Activated CD4-positive, alpha-beta memory T cell treated with anti-CD3 and anti-CD28 coated beads, Interleukin-2, amount 10 ng/mL, durations not matched to agents 7 days and 5 days (primary cell): ENCODE data around the gene ZNF292. TPM values are rescaled to one million over a fixed set of nuclear protein-coding genes. Genes with fewer than 3 reads are reported as not detected.

Source experiments
- CTCF ChIA-PET: fragments of 350-600 bp; sonication (Branson Sonifier 250); formaldehyde crosslinking; loops from one replicate; lab custom pipeline; 2021; ENCODE audit warnings: antibody characterized with exemption, inconsistent platforms; lab: Charles Lee
- POLR2A ChIA-PET: fragments of 350-600 bp; sonication (Branson Sonifier 250); formaldehyde crosslinking; loops from one replicate; lab custom pipeline; 2021; ENCODE audit warnings: antibody characterized with exemption; lab: Charles Lee
- DNase-seq: peaks from one replicate; pipeline ENCODE4 v3.0.0-alpha.2; 2020
- H3K27ac Mint-ChIP-seq: one replicate; pipeline ENCODE4 v1.8.0; 2021; ENCODE audit warnings: mild to moderate bottlenecking, mixed read lengths
- H3K27me3 Mint-ChIP-seq: one replicate; pipeline ENCODE4 v1.8.0; 2021; ENCODE audit warnings: mixed read lengths
- H3K36me3 Mint-ChIP-seq: one replicate; pipeline ENCODE4 v1.8.0; 2021; ENCODE audit warnings: low read depth, mixed read lengths
- H3K4me1 Mint-ChIP-seq: one replicate; pipeline ENCODE4 v1.8.0; 2021; ENCODE audit warnings: mixed read lengths
- H3K4me3 Mint-ChIP-seq: one replicate; pipeline ENCODE4 v1.8.0; 2021; ENCODE audit warnings: mild to moderate bottlenecking, mixed read lengths
- H3K9me3 Mint-ChIP-seq: one replicate; pipeline ENCODE4 v1.8.0; 2021; ENCODE audit warnings: mixed read lengths
- total RNA-seq, 2 experiments: library from RNA; stranded (reverse); gene quantifications; one replicate each; pipeline ENCODE4 v1.2.3, GENCODE V29; 2021

Gene ZNF292
- total RNA-seq, 2 experiments from 2014 or later = 58.8 to 59.3 TPM

DNA sequence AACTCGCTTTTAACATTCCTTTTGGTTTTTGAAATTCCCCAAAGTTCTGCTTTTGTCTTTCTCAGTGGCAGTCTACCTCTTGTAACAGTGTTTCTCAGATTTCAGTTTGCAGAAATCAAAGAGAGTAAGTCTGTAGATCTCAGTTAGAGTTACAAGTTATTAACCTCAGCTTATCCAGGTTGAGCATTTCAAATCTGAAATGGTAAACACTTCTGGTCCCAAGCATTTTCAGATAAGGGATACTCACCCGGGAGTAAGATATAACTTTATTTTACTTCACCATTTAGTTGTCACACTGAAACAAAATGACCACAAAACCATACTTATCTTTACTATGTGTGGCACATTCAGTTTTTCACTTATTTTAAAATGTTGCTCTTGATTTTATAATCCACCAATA is 9.8 kb downstream of the ZNF292 start:
- H3K4me3 Mint-ChIP-seq = no peak overlapping the region
- no peaks in the 10 kb centered on the region for H3K9me3 Mint-ChIP-seq
- H3K4me1 Mint-ChIP-seq = peaks cover 35% of the 10 kb centered on the region
- peaks cover 20% of the 10 kb centered on the region for H3K36me3 Mint-ChIP-seq
- peak overlapping the region; percentile 33 for H3K27ac Mint-ChIP-seq
- CTCF ChIA-PET = interaction anchor here (0.7 to 1.2 kb wide), 2 partner anchors 69 to 1229 kb away, joined by 3 to 4 read pairs; no protein-coding TSS in a partner anchor
- DNase-seq = no peak
- POLR2A ChIA-PET = no interaction called here
- no peaks in the 10 kb centered on the region for H3K27me3 Mint-ChIP-seq

- H3K4me3 Mint-ChIP-seq = no peak overlapping the region
- no peak overlapping the region for H3K27ac Mint-ChIP-seq
These were observed 16.7 kb downstream of the ZNF292 start for GRCh38 chr6:87171938-87172633.

DNA sequence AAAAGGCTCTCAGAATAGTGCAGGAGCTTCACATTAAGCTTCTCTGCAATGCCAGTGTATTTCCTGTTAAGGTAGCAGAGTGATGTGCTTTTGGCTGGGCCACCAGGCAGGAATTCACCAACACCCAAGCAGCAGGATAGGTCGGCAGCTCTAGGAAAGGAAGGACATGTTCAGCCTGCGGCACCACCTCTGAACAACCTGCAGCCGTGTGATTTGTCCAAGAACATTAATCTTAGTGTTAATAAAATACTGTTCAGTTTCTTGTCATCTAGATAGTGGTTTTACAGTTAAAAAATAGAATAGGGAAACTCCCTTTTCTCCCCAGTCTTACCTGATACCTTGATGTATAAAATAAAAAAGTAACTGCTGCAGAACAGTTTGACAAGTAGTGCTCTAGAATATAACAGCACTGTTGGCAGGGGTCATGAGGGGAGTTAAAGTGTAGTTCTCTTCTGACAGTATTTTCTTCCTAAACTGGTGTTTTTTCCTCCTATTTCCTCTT is 18.8 kb downstream of the ZNF292 start:
- no peak overlapping the region for H3K27ac Mint-ChIP-seq
- H3K27me3 Mint-ChIP-seq = no peaks in the 10 kb centered on the region
- peaks cover 7% of the 10 kb centered on the region for H3K9me3 Mint-ChIP-seq
- H3K36me3 Mint-ChIP-seq = peaks cover 42% of the 10 kb centered on the region
- ChIA-PET CTCF (interaction anchor here (0.8 kb wide), 1 partner anchor 35 kb away, joined by 3 read pairs; no protein-coding TSS in a partner anchor), POLR2A (interaction anchor here (1.5 kb wide), 1 partner anchor 12 kb away, joined by 4 read pairs; no protein-coding TSS in a partner anchor)
- no peak for DNase-seq
- peaks cover 42% of the 10 kb centered on the region for H3K4me1 Mint-ChIP-seq
- no peak overlapping the region for H3K4me3 Mint-ChIP-seq

More at GRCh38 chr6:87171938-87172633, 16.7 kb downstream of the ZNF292 start:
- CTCF ChIA-PET = interaction anchor here (0.9 to 1.1 kb wide), 2 partner anchors 13 to 94 kb away, joined by 3 read pairs; no protein-coding TSS in a partner anchor
- Mint-ChIP-seq H3K36me3 (peaks cover 32% of the 10 kb centered on the region), H3K4me1 (peaks cover 30% of the 10 kb centered on the region), H3K27me3 (no peaks in the 10 kb centered on the region), H3K9me3 (peaks cover 3% of the 10 kb centered on the region)
- POLR2A ChIA-PET = interaction anchor here (0.6 to 1.4 kb wide), 2 partner anchors 16 to 400 kb away, joined by 3 to 4 read pairs; partner anchors contain the start of gene ZNF292
- DNase-seq = no peak

DNA sequence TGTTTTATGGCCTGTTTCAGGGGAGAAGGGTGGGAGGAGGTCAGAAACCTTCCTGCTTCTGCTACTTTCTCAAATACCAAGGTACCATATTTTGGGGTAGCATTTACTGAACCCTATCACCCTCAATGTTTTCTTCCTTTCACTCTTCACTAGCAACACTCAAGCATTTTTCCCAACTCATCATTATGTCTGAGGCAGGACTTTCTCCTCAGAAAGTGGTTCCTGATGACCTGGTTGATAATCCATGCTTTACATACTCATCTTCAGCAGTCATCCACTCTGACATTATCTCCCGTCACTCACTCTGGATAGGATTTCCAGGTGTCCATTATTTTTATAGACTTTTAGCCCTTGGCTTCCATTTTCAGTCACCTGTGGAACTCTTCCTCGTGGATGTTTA is 21.1 kb downstream of the ZNF292 start:
- no peak for DNase-seq
- Mint-ChIP-seq H3K27ac (no peak overlapping the region), H3K27me3 (no peaks in the 10 kb centered on the region), H3K36me3 (peaks cover 55% of the 10 kb centered on the region), H3K4me1 (peaks cover 59% of the 10 kb centered on the region), H3K9me3 (peaks cover 7% of the 10 kb centered on the region), H3K4me3 (no peak overlapping the region)
- POLR2A ChIA-PET = interaction anchor here (0.9 kb wide), 1 partner anchor 21 kb away, joined by 3 read pairs; the partner anchor contains the start of gene ZNF292
- CTCF ChIA-PET = no interaction called here

GRCh38 chr6:87180105-87180728 is 24.9 kb downstream of the ZNF292 start:
- Mint-ChIP-seq H3K27me3 (no peaks in the 10 kb centered on the region), H3K27ac (no peak overlapping the region), H3K4me3 (no peak overlapping the region), H3K36me3 (peaks cover 75% of the 10 kb centered on the region), H3K9me3 (peaks cover 7% of the 10 kb centered on the region), H3K4me1 (peaks cover 50% of the 10 kb centered on the region)
- CTCF ChIA-PET = no interaction called here
- no peak for DNase-seq
- POLR2A ChIA-PET = interaction anchor here (1.1 kb wide), 1 partner anchor 13 kb away, joined by 3 read pairs; no protein-coding TSS in a partner anchor

DNA sequence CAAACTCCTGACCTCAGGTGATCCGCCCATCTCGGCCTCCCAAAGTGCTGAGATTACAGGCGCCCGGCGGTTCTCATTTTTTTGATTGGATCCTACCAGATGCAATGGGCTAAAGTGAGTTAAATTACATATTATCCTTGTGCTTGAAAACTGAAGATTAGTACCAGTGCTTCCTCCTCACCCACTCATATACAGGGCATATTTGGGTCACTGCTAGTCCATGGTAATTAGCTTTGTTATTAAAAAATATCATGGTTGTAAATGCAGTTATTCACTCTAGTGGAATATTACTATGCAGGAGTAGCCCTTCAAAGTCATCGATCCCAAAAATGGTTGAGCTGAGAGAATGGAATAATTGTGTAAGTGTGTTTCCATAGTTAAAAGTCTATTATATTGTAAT is 26.5 kb downstream of the ZNF292 start:
- ChIA-PET POLR2A (interaction anchor here (0.5 to 1.6 kb wide), 2 partner anchors 26 to 29 kb away, joined by 3 to 5 read pairs; partner anchors contain the start of gene ZNF292), CTCF (interaction anchor here (1.0 kb wide), 1 partner anchor 29 kb away, joined by 3 read pairs; no protein-coding TSS in a partner anchor)
- peaks cover 50% of the 10 kb centered on the region for H3K4me1 Mint-ChIP-seq
- H3K36me3 Mint-ChIP-seq = peaks cover 61% of the 10 kb centered on the region
- H3K27ac Mint-ChIP-seq = no peak overlapping the region
- peaks cover 4% of the 10 kb centered on the region for H3K9me3 Mint-ChIP-seq
- H3K4me3 Mint-ChIP-seq = no peak overlapping the region
- H3K27me3 Mint-ChIP-seq = no peaks in the 10 kb centered on the region
- no peak for DNase-seq

DNA sequence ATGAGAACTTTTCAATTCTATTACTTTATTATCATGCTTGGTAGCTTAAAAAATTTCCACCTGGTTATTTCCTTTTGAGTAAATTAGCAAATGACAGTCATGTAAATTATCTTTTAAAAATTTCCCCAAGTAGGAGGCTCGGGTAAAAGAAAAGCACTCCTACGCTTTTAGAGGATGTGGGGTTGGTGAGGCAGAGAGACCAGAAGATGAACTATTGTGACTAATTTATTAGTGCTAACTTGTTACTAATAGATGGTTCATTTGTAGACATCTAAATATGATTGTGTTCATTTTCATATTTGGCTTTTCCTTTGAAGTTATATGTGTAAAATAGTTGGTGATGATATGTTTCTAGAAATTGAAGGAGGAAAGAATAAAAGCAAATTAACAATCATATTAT is 27.0 kb downstream of the ZNF292 start:
- Mint-ChIP-seq H3K9me3 (peaks cover 3% of the 10 kb centered on the region), H3K4me1 (peaks cover 48% of the 10 kb centered on the region), H3K36me3 (peaks cover 57% of the 10 kb centered on the region), H3K4me3 (no peak overlapping the region), H3K27ac (no peak overlapping the region), H3K27me3 (no peaks in the 10 kb centered on the region)
- ChIA-PET CTCF (interaction anchor here (1.0 kb wide), 1 partner anchor 30 kb away, joined by 3 read pairs; no protein-coding TSS in a partner anchor), POLR2A (interaction anchor here (0.5 to 1.6 kb wide), 2 partner anchors 27 to 30 kb away, joined by 3 to 5 read pairs; partner anchors contain the start of gene ZNF292)
- no peak for DNase-seq

DNA sequence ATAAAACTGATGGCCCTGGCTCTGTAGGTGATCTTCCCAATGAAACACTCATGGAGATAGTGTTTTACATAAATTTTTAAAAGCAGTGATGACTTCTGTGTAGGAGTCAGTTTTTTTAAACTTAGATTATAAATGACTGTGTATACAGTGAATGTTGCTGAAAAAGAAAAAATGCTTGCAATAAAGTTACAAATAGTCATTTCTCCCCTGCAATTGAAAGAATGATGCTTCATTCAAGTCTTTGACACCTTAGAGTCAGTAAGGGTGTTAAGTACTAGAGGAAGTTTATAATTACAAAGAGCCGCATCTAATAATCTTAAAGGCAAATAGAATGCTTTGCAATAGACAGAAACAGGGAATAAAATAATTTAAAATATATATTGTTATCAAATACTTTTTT is 27.6 kb downstream of the ZNF292 start:
- Mint-ChIP-seq H3K27ac (no peak overlapping the region), H3K27me3 (no peaks in the 10 kb centered on the region), H3K9me3 (peaks cover under 1% of the 10 kb centered on the region), H3K36me3 (peaks cover 51% of the 10 kb centered on the region), H3K4me3 (no peak overlapping the region), H3K4me1 (peaks cover 44% of the 10 kb centered on the region)
- CTCF ChIA-PET = no interaction called here
- DNase-seq = no peak
- POLR2A ChIA-PET = no interaction called here

GRCh38 chr6:87183687-87184086 is 28.3 kb downstream of the ZNF292 start:
- H3K9me3 Mint-ChIP-seq = no peaks in the 10 kb centered on the region
- CTCF ChIA-PET = no interaction called here
- H3K27me3 Mint-ChIP-seq = no peaks in the 10 kb centered on the region
- DNase-seq = no peak
- peaks cover 41% of the 10 kb centered on the region for H3K4me1 Mint-ChIP-seq
- H3K27ac Mint-ChIP-seq = no peak overlapping the region
- H3K4me3 Mint-ChIP-seq = no peak overlapping the region
- POLR2A ChIA-PET = no interaction called here
- peaks cover 51% of the 10 kb centered on the region for H3K36me3 Mint-ChIP-seq

GRCh38 chr6:87184762-87185250 is 29.4 kb downstream of the ZNF292 start:
- Mint-ChIP-seq H3K4me1 (peaks cover 37% of the 10 kb centered on the region), H3K27me3 (no peaks in the 10 kb centered on the region), H3K9me3 (no peaks in the 10 kb centered on the region), H3K27ac (no peak overlapping the region), H3K4me3 (no peak overlapping the region), H3K36me3 (peaks cover 48% of the 10 kb centered on the region)
- POLR2A ChIA-PET = no interaction called here
- CTCF ChIA-PET = interaction anchor here (1.4 kb wide), 1 partner anchor 14 kb away, joined by 3 read pairs; no protein-coding TSS in a partner anchor
- no peak for DNase-seq

DNA sequence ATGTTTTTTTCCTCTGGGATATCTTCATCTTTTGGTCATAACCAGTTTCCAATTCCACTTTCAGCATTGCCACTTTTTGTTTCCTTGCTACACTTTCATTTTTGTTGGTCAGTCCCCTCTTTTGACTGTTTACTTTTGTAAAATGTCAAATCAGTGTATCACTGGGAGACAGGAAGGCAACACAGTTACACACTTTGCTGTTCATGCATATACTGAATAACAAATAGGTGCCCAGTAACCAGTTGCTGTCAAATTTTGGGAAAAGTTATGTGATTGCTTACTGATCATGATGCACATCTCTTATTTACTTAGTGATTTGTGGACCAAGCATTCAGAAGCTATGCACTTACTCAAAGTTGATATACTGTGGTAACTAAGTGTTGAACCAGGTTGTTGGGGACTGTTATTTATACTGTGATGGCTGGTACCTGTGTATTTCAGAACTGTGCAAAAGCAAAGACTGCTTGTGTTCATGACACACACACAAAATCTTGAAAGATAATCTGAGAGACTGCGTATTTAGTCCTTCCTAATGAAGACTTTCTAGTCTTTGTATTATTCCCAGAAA is 41.0 kb downstream of the ZNF292 start:
- Mint-ChIP-seq H3K4me1 (peaks cover 41% of the 10 kb centered on the region), H3K36me3 (peaks cover 15% of the 10 kb centered on the region), H3K9me3 (no peaks in the 10 kb centered on the region), H3K4me3 (no peak overlapping the region), H3K27me3 (no peaks in the 10 kb centered on the region), H3K27ac (peak overlapping the region; percentile 21)
- ChIA-PET POLR2A (no interaction called here), CTCF (no interaction called here)
- no peak for DNase-seq

- DNase-seq = no peak
- Mint-ChIP-seq H3K4me1 (peaks cover 48% of the 10 kb centered on the region), H3K36me3 (peaks cover 16% of the 10 kb centered on the region), H3K27ac (no peak overlapping the region), H3K9me3 (no peaks in the 10 kb centered on the region), H3K4me3 (no peak overlapping the region), H3K27me3 (no peaks in the 10 kb centered on the region)
- ChIA-PET CTCF (interaction anchor here (0.7 to 1.4 kb wide), 2 partner anchors 10 to 16 kb away, joined by 3 to 6 read pairs; no protein-coding TSS in a partner anchor), POLR2A (interaction anchor here (1.2 to 1.6 kb wide), 2 partner anchors 42 to 45 kb away, joined by 3 to 4 read pairs; partner anchors contain the start of gene ZNF292)
These were observed 42.2 kb downstream of the ZNF292 start for GRCh38 chr6:87197547-87197946.
